ENCODE results near the gene KRT24.

The KRT24 gene

GRCh38 chr17:40694584-40694983 is 9.0 kb downstream of the KRT24 start:
- DNase-seq (ENCODE audit: low spot score), result no peak

- DNase-seq (ENCODE audit: low spot score), result no peak
These were observed 16.4 kb downstream of the KRT24 start for GRCh38 chr17:40687106-40687505.

- DNase-seq (ENCODE audit: low spot score), result no peak
These were observed 17.4 kb downstream of the KRT24 start for GRCh38 chr17:40686192-40686591.

- no peak for DNase-seq (ENCODE audit: low spot score)
These were observed 22.6 kb downstream of the KRT24 start for GRCh38 chr17:40680998-40681397.

GRCh38 chr17:40679523-40679907 is 24.0 kb downstream of the KRT24 start:
- DNase-seq (ENCODE audit: low spot score), result no peak

GRCh38 chr17:40678902-40679522 is 24.5 kb downstream of the KRT24 start:
- DNase-seq (ENCODE audit: low spot score), result no peak

- no peak for DNase-seq (ENCODE audit: low spot score)
These were observed 27.6 kb downstream of the KRT24 start for GRCh38 chr17:40675905-40676304.

- no peak for DNase-seq (ENCODE audit: low spot score)
These were observed 30.9 kb downstream of the KRT24 start for GRCh38 chr17:40672654-40673053.

- DNase-seq (ENCODE audit: low spot score), result no peak
These were observed 32.3 kb downstream of the KRT24 start for GRCh38 chr17:40671282-40671681.

- DNase-seq (ENCODE audit: low spot score), result no peak
These were observed 37.2 kb downstream of the KRT24 start for GRCh38 chr17:40666331-40666730.

GRCh38 chr17:40664582-40665333 is 38.8 kb downstream of the KRT24 start, which contains the start of gene KRT222:
Gene KRT222 (minus strand): TSS chr17:40665177. CDS start chr17:40665099, 78 bp downstream.
- no peak for DNase-seq (ENCODE audit: low spot score)

GRCh38 chr17:40663252-40663651 is 40.3 kb downstream of the KRT24 start:
- no peak for DNase-seq (ENCODE audit: low spot score)

- no peak for DNase-seq (ENCODE audit: low spot score)
These were observed 43.6 kb downstream of the KRT24 start for GRCh38 chr17:40659911-40660310.

GRCh38 chr17:40658396-40658795 is 45.2 kb downstream of the KRT24 start:
- DNase-seq (ENCODE audit: low spot score), result no peak

- DNase-seq (ENCODE audit: low spot score), result no peak
These were observed 51.6 kb downstream of the KRT24 start for GRCh38 chr17:40651939-40652338.

- DNase-seq (ENCODE audit: low spot score), result peak; percentile 7
These were observed 55.1 kb downstream of the KRT24 start for GRCh38 chr17:40648384-40648968.

Data from AG08396 (cell line).